Measurements from ENCODE around the gene CRTC1.

DNA sequence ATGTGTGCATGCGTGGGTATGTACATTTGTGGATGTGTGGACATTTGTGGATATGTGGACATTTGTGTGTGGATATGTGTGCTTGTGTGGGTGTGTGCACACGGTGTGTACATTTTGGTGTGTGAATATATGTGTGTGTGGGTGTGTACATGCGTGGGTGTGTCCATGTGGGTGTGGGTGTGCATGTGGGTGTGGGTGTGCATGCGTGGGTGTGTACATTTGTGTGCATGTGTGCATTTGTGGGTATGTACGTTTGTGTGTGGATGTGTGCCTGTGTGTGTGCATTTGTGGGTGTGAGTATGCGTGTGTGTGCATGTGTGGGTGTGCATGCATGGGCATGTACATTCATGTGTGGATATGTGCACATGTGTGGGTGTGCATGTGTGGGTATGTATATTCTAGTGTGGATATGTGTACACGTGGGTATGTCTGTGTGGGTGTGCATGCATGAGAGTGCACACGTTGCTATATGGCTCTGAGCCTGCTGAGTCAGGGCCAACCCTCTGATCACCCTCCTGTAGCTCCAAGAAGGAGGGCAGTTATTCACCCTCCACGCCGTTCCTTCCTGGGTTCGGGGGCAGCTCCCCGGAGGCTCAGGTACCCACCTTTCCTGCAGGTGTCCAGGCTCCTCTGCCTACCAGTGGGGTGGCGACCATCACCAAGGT is 87.3 kb downstream of the CRTC1 start:
- TF ChIP-seq, protein P1, sequence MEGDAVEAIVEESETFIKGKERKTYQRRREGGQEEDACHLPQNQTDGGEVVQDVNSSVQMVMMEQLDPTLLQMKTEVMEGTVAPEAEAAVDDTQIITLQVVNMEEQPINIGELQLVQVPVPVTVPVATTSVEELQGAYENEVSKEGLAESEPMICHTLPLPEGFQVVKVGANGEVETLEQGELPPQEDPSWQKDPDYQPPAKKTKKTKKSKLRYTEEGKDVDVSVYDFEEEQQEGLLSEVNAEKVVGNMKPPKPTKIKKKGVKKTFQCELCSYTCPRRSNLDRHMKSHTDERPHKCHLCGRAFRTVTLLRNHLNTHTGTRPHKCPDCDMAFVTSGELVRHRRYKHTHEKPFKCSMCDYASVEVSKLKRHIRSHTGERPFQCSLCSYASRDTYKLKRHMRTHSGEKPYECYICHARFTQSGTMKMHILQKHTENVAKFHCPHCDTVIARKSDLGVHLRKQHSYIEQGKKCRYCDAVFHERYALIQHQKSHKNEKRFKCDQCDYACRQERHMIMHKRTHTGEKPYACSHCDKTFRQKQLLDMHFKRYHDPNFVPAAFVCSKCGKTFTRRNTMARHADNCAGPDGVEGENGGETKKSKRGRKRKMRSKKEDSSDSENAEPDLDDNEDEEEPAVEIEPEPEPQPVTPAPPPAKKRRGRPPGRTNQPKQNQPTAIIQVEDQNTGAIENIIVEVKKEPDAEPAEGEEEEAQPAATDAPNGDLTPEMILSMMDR (IDR thresholded peaks at IDR 0.05; ENCODE audit: low read depth, low read length, poor library complexity, severe bottlenecking), result no peak
- TF ChIP-seq EZH2phosphoT487 (IDR thresholded peaks at IDR 0.05; ENCODE audit: borderline replicate concordance, low read length), result no peak

Measured in DOHH2 (cell line).